ENCODE measurements around the gene MZF1. TPM values are rescaled to one million over a fixed set of nuclear protein-coding genes. Genes with fewer than 3 reads are reported as not detected.

MZF1 gene
- total and polyA plus RNA-seq, 2 experiments from 2014 or later: 10.2 to 21.8 TPM

DNA sequence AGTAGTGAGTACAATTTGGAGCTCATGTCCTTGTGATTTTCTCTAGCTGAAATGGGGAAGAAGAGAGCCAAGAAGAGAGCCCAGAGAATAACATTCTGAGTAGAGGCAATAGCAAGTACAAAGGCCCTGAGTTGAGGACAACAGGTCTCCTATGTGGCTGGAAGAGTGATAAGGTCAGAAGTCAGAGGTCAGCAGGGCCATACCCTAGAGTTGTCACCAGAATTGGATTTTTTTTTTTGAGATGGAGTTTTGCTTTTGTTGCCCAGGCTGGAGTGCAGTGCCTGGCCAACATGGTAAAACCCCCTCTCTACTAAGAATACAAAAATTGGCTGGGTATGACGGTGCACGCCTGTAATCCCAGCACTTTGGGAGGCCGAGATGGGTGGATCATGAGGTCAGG is 37.3 kb downstream of the MZF1 start:
- no peaks in the 10 kb centered on the region; the same call in 1 of the 2 replicates for H3K27me3 ChIP-seq (ENCODE audit: insufficient read depth)
- no peak overlapping the region for H3K4me3 Mint-ChIP-seq

More for the DNA sequence above, 37.3 kb downstream of the MZF1 start:
- Histone ChIP-seq H3K36me3 (ENCODE audit: insufficient read depth) (no peaks in the 10 kb centered on the region), H3K4me3 (no peak overlapping the region), H3K4me1 (ENCODE audit: insufficient read depth) (peaks cover 7% of the 10 kb centered on the region; the same call in 1 of the 2 replicates), H3K79me2 (replicated peaks; ENCODE audit: insufficient read depth) (no peaks in the 10 kb centered on the region), H2AFZ (no peak overlapping the region), H4K20me1 (replicated peaks; ENCODE audit: insufficient read depth) (no peaks in the 10 kb centered on the region), H3K4me2 (no peak overlapping the region), H3K9me2 (ENCODE audit: insufficient read depth) (no peaks in the 10 kb centered on the region), H3K27ac (ENCODE audit: low read depth) (no peak overlapping the region), H3F3A (replicated peaks; ENCODE audit: low read depth) (peaks cover 6% of the 10 kb centered on the region; the same call in 1 of the 2 replicates)
- H3K27ac Mint-ChIP-seq: no peak overlapping the region
- H3K36me3 Mint-ChIP-seq (ENCODE audit: low read depth): no peaks in the 10 kb centered on the region
- ATAC-seq: no peak
- TF ChIP-seq POLR2AphosphoS5 (IDR thresholded peaks at IDR 0.05; ENCODE audit: low read depth) (no peak), STAT1 (IDR thresholded peaks at IDR 0.05; ENCODE audit: unreplicated experiment) (no peak), NANOG (IDR thresholded peaks at IDR 0.05; ENCODE audit: borderline replicate concordance) (no peak), ZNF114 (CRISPR knock-in tag; IDR thresholded peaks at IDR 0.05) (no peak), EZH2phosphoT487 (IDR thresholded peaks at IDR 0.05; ENCODE audit: unreplicated experiment) (no peak), CREB1 (CRISPR knock-in tag; IDR thresholded peaks at IDR 0.05; ENCODE audit: low read depth) (no peak), EZH2 (IDR thresholded peaks at IDR 0.05; ENCODE audit: low read depth, unreplicated experiment) (no peak), ETS1 (IDR thresholded peaks at IDR 0.05) (no peak), ZNF462 (CRISPR knock-in tag; IDR thresholded peaks at IDR 0.05) (no peak), ZNF331 (CRISPR knock-in tag; IDR thresholded peaks at IDR 0.05; ENCODE audit: low read depth) (no peak)
- TF ChIP-seq, protein P1, sequence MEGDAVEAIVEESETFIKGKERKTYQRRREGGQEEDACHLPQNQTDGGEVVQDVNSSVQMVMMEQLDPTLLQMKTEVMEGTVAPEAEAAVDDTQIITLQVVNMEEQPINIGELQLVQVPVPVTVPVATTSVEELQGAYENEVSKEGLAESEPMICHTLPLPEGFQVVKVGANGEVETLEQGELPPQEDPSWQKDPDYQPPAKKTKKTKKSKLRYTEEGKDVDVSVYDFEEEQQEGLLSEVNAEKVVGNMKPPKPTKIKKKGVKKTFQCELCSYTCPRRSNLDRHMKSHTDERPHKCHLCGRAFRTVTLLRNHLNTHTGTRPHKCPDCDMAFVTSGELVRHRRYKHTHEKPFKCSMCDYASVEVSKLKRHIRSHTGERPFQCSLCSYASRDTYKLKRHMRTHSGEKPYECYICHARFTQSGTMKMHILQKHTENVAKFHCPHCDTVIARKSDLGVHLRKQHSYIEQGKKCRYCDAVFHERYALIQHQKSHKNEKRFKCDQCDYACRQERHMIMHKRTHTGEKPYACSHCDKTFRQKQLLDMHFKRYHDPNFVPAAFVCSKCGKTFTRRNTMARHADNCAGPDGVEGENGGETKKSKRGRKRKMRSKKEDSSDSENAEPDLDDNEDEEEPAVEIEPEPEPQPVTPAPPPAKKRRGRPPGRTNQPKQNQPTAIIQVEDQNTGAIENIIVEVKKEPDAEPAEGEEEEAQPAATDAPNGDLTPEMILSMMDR (conservative IDR thresholded peaks at IDR 0.05; ENCODE audit: low read depth in 2 of 2): no peak
- peaks cover 16% of the 10 kb centered on the region for H3K4me1 Mint-ChIP-seq
- peaks cover 10% of the 10 kb centered on the region for H3K27me3 Mint-ChIP-seq (ENCODE audit: insufficient read depth, low read depth, poor library complexity)
- DNase-seq (ENCODE audit: low spot score): no peak
- H3K9me3 Mint-ChIP-seq: no peaks in the 10 kb centered on the region
